SK-N-SH (cell line): Measurements from ENCODE around the gene NUAK1. TPM values are rescaled to one million over a fixed set of nuclear protein-coding genes. Genes with fewer than 3 reads are reported as not detected.

Experiments
- CTCF ChIA-PET: fragments of 300-600, 350-600 bp; formaldehyde crosslinking; extraction: SDS; loops from one replicate; lab custom pipeline; 2021; lab: Yijun Ruan, JAX
- POLR2A ChIA-PET: fragments of 350-600 bp; sonication (Branson Sonifier 250); formaldehyde crosslinking; extraction: SDS; loops from one replicate; lab custom pipeline; 2020; ENCODE audit warnings: antibody characterized with exemption, inconsistent platforms; lab: Yijun Ruan, JAX
- DNase-seq: peaks from one replicate; pipeline ENCODE4 v3.0.0; 2012
- H2AFZ ChIP-seq: fragments of 200-600 bp; sonication (generic); 2 replicates; pipeline ENCODE4 v1.8.1; 2016; ENCODE audit warnings: antibody characterized with exemption, mild to moderate bottlenecking, low read depth
- H3F3A ChIP-seq: fragments of 200-600 bp; sonication (generic); replicated peaks from 2 replicates; pipeline ENCODE3; 2016; ENCODE audit warnings: antibody characterized with exemption, mild to moderate bottlenecking; ENCODE audit not compliant: insufficient read depth
- H3K27ac ChIP-seq, 2 experiments: fragments of 200-500 bp in 1 of 2; fragments of 200-600 bp in 1 of 2; sonication (Bioruptor generic) in 1 of 2; sonication (generic), shearing (Covaris generic) in 1 of 2; 2 replicates each; pipeline versions ENCODE4 v1.5.1 to v1.6.1; 2014 to 2016; ENCODE audit warnings: low read depth in 2 of 2, inconsistent platforms in 1 of 2, low read length in 1 of 2, mild to moderate bottlenecking in 1 of 2, mixed read lengths in 1 of 2
- H3K27me3 ChIP-seq: fragments of 200-600 bp; sonication (generic), shearing (Covaris generic); 2 replicates; pipeline ENCODE4 v1.6.1; 2016; ENCODE audit warnings: mixed run types; ENCODE audit not compliant: insufficient read depth
- H3K36me3 ChIP-seq, 2 experiments: fragments of 200-500 bp in 1 of 2; fragments of 200-600 bp in 1 of 2; sonication (Bioruptor generic) in 1 of 2; sonication (generic) in 1 of 2; replicated peaks in 1 of 2; 2 replicates each; pipeline versions ENCODE3 to v1.5.1; 2014 to 2016; ENCODE audit warnings: low read length in 1 of 2, mild to moderate bottlenecking in 1 of 2; ENCODE audit not compliant: insufficient read depth in 2 of 2, control insufficient read depth in 1 of 2
- H3K4me1 ChIP-seq, 2 experiments: fragments of 200-500 bp in 1 of 2; fragments of 200-600 bp in 1 of 2; sonication (Bioruptor generic) in 1 of 2; sonication (generic), shearing (Covaris generic) in 1 of 2; 2 replicates each; pipeline versions ENCODE4 v1.5.1 to v1.6.1; 2014 to 2016; ENCODE audit warnings: low read depth in 1 of 2, low read length in 1 of 2, mixed run types in 1 of 2; ENCODE audit not compliant: insufficient read depth in 2 of 2, control insufficient read depth in 1 of 2
- H3K4me2 ChIP-seq: fragments of 200-600 bp; sonication (generic), shearing (Covaris generic); 2 replicates; pipeline ENCODE4 v1.6.1; 2017; ENCODE audit warnings: mixed run types
- H3K4me3 ChIP-seq, 2 experiments: fragments of 200-500 bp in 1 of 2; fragments of 200-600 bp in 1 of 2; sonication (Bioruptor generic) in 1 of 2; sonication (generic), shearing (Covaris generic) in 1 of 2; 2 replicates each; pipeline versions ENCODE4 v1.5.1 to v1.8.1; 2014 to 2016; ENCODE audit warnings: low read depth in 2 of 2, inconsistent platforms in 1 of 2, low read length in 1 of 2, mild to moderate bottlenecking in 1 of 2, mixed read lengths in 1 of 2, moderate library complexity in 1 of 2
- H3K79me2 ChIP-seq: fragments of 200-600 bp; sonication (generic); 2 replicates; pipeline ENCODE4 v1.8.1; 2017; ENCODE audit warnings: mild to moderate bottlenecking; ENCODE audit not compliant: insufficient read depth
- H3K9ac ChIP-seq: fragments of 200-600 bp; sonication (generic); 2 replicates; pipeline ENCODE4 v1.6.1; 2017; ENCODE audit warnings: mixed run types
- H3K9me2 ChIP-seq: fragments of 200-600 bp; sonication (generic); 2 replicates; pipeline ENCODE4 v1.6.1; 2017; ENCODE audit warnings: mixed run types
- H3K9me3 ChIP-seq: fragments of 200-600 bp; sonication (generic); 2 replicates; pipeline ENCODE4 v1.6.1; 2017; ENCODE audit warnings: mixed run types, mild to moderate bottlenecking, moderate library complexity
- H4K20me1 ChIP-seq: fragments of 200-600 bp; sonication (generic); 2 replicates; pipeline ENCODE4 v1.6.1; 2017; ENCODE audit warnings: mild to moderate bottlenecking, mixed run types; ENCODE audit not compliant: insufficient read depth
- CTCF ChIP-seq: fragments of 200-600 bp; sonication (generic); IDR thresholded peaks from 2 replicates; pipeline ENCODE4 v1.6.1; 2017; ENCODE audit warnings: antibody characterized with exemption, mild to moderate bottlenecking, moderate library complexity
- ELF1 ChIP-seq: IDR thresholded peaks from 2 replicates; pipeline ENCODE4 v1.4.0; 2012
- EZH2phosphoT487 ChIP-seq: fragments of 200-600 bp; sonication (generic); IDR thresholded peaks from 2 replicates; pipeline ENCODE4 v1.6.1; 2017; ENCODE audit warnings: low read depth, mixed run types, mild to moderate bottlenecking, antibody characterized with exemption, moderate library complexity, borderline replicate concordance
- FOXM1 ChIP-seq: IDR thresholded peaks from 2 replicates; pipeline ENCODE4 v1.4.0; 2012; ENCODE audit warnings: low read depth, mild to moderate bottlenecking
- GATA2 ChIP-seq: sonication (generic); formaldehyde crosslinking; IDR thresholded peaks from 2 replicates; pipeline ENCODE4 v1.5.0; 2020; ENCODE audit warnings: mild to moderate bottlenecking, missing genetic modification reagents
- IRF3 ChIP-seq: fragments of 150-350 bp; IDR thresholded peaks from 2 replicates; pipeline ENCODE4 v1.6.1; 2016; ENCODE audit warnings: mild to moderate bottlenecking, low read depth, low read length
- MXI1 ChIP-seq: IDR thresholded peaks from 2 replicates; pipeline ENCODE4 v1.6.1; 2012; ENCODE audit warnings: mild to moderate bottlenecking, low read depth, low read length, improper control_type of control experiment
- NRF1 ChIP-seq: IDR thresholded peaks from 2 replicates; pipeline ENCODE4 v1.6.1; 2012; ENCODE audit warnings: low read depth, mild to moderate bottlenecking, low read length
- REST ChIP-seq: IDR thresholded peaks from 2 replicates; pipeline ENCODE4 v1.6.1; 2012; ENCODE audit warnings: mild to moderate bottlenecking, low read depth, low read length, moderate library complexity
- RXRA ChIP-seq: IDR thresholded peaks from 2 replicates; pipeline ENCODE4 v1.4.0; 2012; ENCODE audit warnings: low read depth, mild to moderate bottlenecking, borderline replicate concordance
- SIN3A ChIP-seq: IDR thresholded peaks from 2 replicates; pipeline ENCODE4 v1.6.1; 2012; ENCODE audit warnings: low read depth, mild to moderate bottlenecking, low read length, moderate library complexity, borderline replicate concordance
- SMC3 ChIP-seq: IDR thresholded peaks from 2 replicates; pipeline ENCODE4 v1.6.1; 2012; ENCODE audit warnings: low read depth, low read length, improper control_type of control experiment
- USF2 ChIP-seq: fragments of 150-350 bp; IDR thresholded peaks from 2 replicates; pipeline ENCODE4 v1.6.1; 2017; ENCODE audit warnings: antibody characterized with exemption, low read length, low read depth, borderline replicate concordance
- ZBTB33 ChIP-seq: IDR thresholded peaks from 2 replicates; pipeline ENCODE4 v1.4.0; 2012; ENCODE audit warnings: low read depth, borderline replicate concordance
- WGBS: methylation state at CpG from one replicate; pipeline ENCODE4 v1.1.6; 2017; ENCODE audit warnings: low lambda C conversion rate; 5-methylcytosine and 5-hydroxymethylcytosine counted together
- polyA plus RNA-seq, 3 experiments: library from polyadenylated mRNA; depleted of rRNA; stranded (reverse); fragments of >200 nt; gene quantifications; 2 replicates each; pipeline ENCODE4 v1.2.3, GENCODE V29; 2012

NUAK1 gene
- polyA plus RNA-seq, 1 of the 3 experiments (the other 2 are of a cell fraction): 8.1 TPM

- Histone ChIP-seq H3K4me2 (no peak overlapping the region), H3K9me3 (no peaks in the 10 kb centered on the region), H3K27ac (no peak overlapping the region), H3F3A (no peaks in the 10 kb centered on the region), H2AFZ (no peak overlapping the region), H3K36me3 (no peaks in the 10 kb centered on the region), H3K9me2 (no peaks in the 10 kb centered on the region), H4K20me1 (no peaks in the 10 kb centered on the region), H3K9ac (no peak overlapping the region), H3K27me3 (no peaks in the 10 kb centered on the region), H3K79me2 (no peaks in the 10 kb centered on the region), H3K4me1 (peaks cover 0 to 2% of the 10 kb centered on the region in 2 experiments; a peak in 1 of 4 replicates), H3K4me3 (no peak overlapping the region)
- no peak for DNase-seq
- WGBS: 68% methylated on average over 1 of the region's 1 CpG
- CTCF ChIA-PET: interaction anchor here (1.1 to 1.3 kb wide), 2 partner anchors 9 to 36 kb away, joined by 3 read pairs; no protein-coding TSS in a partner anchor
- no peak for TF ChIP-seq SMC3
- no peak for TF ChIP-seq ZBTB33
- no peak for TF ChIP-seq CTCF
- TF ChIP-seq SIN3A: no peak
- TF ChIP-seq RXRA: no peak
- POLR2A ChIA-PET: no interaction called here
These were observed 49.1 kb upstream of the NUAK1 start for GRCh38 chr12:106187842-106188241.

- no peaks in the 10 kb centered on the region for H3F3A ChIP-seq
- no peak overlapping the region for H2AFZ ChIP-seq
- H4K20me1 ChIP-seq: no peaks in the 10 kb centered on the region
- no peak overlapping the region for H3K4me3 ChIP-seq
- no peaks in the 10 kb centered on the region for H3K27me3 ChIP-seq
- H3K4me1 ChIP-seq: peaks cover 0 to 2% of the 10 kb centered on the region in 2 experiments; a peak in 1 of 4 replicates
- H3K9me2 ChIP-seq: no peaks in the 10 kb centered on the region
- no peak overlapping the region for H3K4me2 ChIP-seq
- no peak for TF ChIP-seq ELF1
- TF ChIP-seq FOXM1: no peak
- no peak for TF ChIP-seq SIN3A
- TF ChIP-seq NRF1: no peak
- TF ChIP-seq USF2: no peak
- no peak for TF ChIP-seq GATA2 (CRISPR knock-in tag)
- TF ChIP-seq IRF3: no peak
- TF ChIP-seq EZH2phosphoT487: no peak
- TF ChIP-seq REST: no peak
- no peak for TF ChIP-seq MXI1
- WGBS: 68% methylated on average over 6 of the region's 6 CpGs
- no peak overlapping the region for H3K27ac ChIP-seq
- POLR2A ChIA-PET: no interaction called here
- H3K79me2 ChIP-seq: no peaks in the 10 kb centered on the region
- H3K36me3 ChIP-seq: no peaks in the 10 kb centered on the region
- no peak overlapping the region for H3K9ac ChIP-seq
- DNase-seq: no peak
- H3K9me3 ChIP-seq: no peaks in the 10 kb centered on the region
- CTCF ChIA-PET: interaction anchor here (1.1 to 2.4 kb wide), 3 partner anchors 10 to 39 kb away, joined by 3 to 9 read pairs (median 3); no protein-coding TSS in a partner anchor
These were observed 48.5 kb upstream of the NUAK1 start for GRCh38 chr12:106187155-106187789.
